ENCODE results near the gene TTYH3. TPM values are rescaled to one million over a fixed set of nuclear protein-coding genes. Genes with fewer than 3 reads are reported as not detected.

TTYH3 gene
- total and polyA plus RNA-seq, 2 of the 13 experiments (the other 11 are each of a cell fraction or from before 2014, with no cell fraction given), result 26.3 to 50.0 TPM

DNA sequence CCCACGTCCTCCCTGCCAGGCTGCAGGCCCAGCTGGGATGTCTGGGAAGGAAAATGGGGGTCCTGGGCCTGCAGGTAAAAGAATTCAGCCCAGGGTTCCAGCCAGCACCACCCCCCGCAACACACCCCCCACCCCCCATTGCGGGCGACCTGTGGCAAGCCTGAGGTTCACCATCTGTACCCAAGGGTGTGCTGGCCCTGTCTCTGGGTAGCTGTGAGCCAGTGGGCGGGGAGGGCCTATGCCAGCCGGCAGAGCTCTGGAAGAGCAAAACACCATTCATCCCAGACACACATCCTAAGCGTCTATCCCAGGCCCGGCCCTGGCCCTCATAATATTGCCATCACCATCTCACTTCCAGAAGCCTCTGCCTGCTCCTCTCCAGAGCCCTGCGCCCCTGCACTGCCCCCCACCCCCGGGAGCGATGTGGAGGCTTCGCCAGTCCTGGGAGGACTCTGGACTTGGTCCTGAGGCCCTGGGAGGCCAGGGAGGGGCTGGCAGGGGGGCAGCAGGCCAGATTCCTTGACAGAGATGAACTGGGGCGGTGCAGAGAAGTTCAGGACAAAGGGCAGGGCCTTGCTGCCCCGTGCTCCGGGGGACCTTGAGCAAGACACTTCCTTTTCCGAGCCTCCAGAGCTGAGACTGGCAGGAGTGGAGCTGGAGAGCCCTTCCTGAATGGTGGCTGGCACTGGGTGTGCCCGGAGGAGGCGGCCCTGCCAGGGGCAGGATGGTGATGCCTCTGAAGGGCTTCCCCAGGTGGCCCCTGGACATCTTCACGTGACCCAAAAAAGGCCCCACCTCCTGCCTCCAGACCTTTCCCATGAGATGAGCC is 8.7 kb upstream of the TTYH3 start (continued):
- TF ChIP-seq MAZ (IDR thresholded peaks at IDR 0.05; ENCODE audit: borderline replicate concordance, low read depth, low read length), result peak; percentile 73; the same call in 1 of the 2 replicates
- TF ChIP-seq MAZ (CRISPR knock-in tag; IDR thresholded peaks at IDR 0.05; ENCODE audit: low read depth), result peak; percentile 63
- TF ChIP-seq, protein P1, sequence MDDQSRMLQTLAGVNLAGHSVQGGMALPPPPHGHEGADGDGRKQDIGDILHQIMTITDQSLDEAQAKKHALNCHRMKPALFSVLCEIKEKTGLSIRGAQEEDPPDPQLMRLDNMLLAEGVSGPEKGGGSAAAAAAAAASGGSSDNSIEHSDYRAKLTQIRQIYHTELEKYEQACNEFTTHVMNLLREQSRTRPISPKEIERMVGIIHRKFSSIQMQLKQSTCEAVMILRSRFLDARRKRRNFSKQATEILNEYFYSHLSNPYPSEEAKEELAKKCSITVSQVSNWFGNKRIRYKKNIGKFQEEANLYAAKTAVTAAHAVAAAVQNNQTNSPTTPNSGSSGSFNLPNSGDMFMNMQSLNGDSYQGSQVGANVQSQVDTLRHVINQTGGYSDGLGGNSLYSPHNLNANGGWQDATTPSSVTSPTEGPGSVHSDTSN (CRISPR knock-in tag; IDR thresholded peaks at IDR 0.05; ENCODE audit: borderline replicate concordance), result no peak
- no peak; the same call in 1 of the 2 replicates for TF ChIP-seq ZNF660 (CRISPR knock-in tag; IDR thresholded peaks at IDR 0.05; ENCODE audit: borderline replicate concordance, low read depth)
- no peak for TF ChIP-seq FOXM1 (CRISPR knock-in tag; IDR thresholded peaks at IDR 0.05)
- TF ChIP-seq, protein P2, sequence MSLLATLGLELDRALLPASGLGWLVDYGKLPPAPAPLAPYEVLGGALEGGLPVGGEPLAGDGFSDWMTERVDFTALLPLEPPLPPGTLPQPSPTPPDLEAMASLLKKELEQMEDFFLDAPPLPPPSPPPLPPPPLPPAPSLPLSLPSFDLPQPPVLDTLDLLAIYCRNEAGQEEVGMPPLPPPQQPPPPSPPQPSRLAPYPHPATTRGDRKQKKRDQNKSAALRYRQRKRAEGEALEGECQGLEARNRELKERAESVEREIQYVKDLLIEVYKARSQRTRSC (CRISPR knock-in tag; IDR thresholded peaks at IDR 0.05; ENCODE audit: low read depth), result no peak
- 0 out of 2 replicates have a peak, but pooled peaks have one; percentile 36 for TF ChIP-seq SP2 (CRISPR knock-in tag; IDR thresholded peaks at IDR 0.05)
- TF ChIP-seq, protein P3, sequence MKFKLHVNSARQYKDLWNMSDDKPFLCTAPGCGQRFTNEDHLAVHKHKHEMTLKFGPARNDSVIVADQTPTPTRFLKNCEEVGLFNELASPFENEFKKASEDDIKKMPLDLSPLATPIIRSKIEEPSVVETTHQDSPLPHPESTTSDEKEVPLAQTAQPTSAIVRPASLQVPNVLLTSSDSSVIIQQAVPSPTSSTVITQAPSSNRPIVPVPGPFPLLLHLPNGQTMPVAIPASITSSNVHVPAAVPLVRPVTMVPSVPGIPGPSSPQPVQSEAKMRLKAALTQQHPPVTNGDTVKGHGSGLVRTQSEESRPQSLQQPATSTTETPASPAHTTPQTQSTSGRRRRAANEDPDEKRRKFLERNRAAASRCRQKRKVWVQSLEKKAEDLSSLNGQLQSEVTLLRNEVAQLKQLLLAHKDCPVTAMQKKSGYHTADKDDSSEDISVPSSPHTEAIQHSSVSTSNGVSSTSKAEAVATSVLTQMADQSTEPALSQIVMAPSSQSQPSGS (CRISPR knock-in tag; IDR thresholded peaks at IDR 0.05), result peak; percentile 63; the same call in 1 of the 2 replicates
- no peak for TF ChIP-seq ARNT2 (CRISPR knock-in tag; IDR thresholded peaks at IDR 0.05; ENCODE audit: low read depth)
- TF ChIP-seq EEA1 (CRISPR knock-in tag; IDR thresholded peaks at IDR 0.05; ENCODE audit: borderline replicate concordance), result 0 out of 2 replicates have a peak, but pooled peaks have one; percentile 26
- no peak for TF ChIP-seq FOXP1 (IDR thresholded peaks at IDR 0.05)
- peak; percentile 62; the same call in 1 of the 2 replicates for TF ChIP-seq FOXP1 (CRISPR knock-in tag; IDR thresholded peaks at IDR 0.05)
- TF ChIP-seq DNMT3B (CRISPR knock-in tag; conservative IDR thresholded peaks at IDR 0.05), result no peak
- peak; percentile 71; the same call in 1 of the 2 replicates for TF ChIP-seq ZBTB20 (CRISPR knock-in tag; IDR thresholded peaks at IDR 0.05; ENCODE audit: borderline replicate concordance, low read depth)
- no peak for TF ChIP-seq SSRP1 (CRISPR knock-in tag; IDR thresholded peaks at IDR 0.05)
- TF ChIP-seq CHCHD3 (CRISPR knock-in tag; IDR thresholded peaks at IDR 0.05), result no peak
- no peak for TF ChIP-seq NCOA1 (CRISPR knock-in tag; IDR thresholded peaks at IDR 0.05)
- TF ChIP-seq, protein P4, sequence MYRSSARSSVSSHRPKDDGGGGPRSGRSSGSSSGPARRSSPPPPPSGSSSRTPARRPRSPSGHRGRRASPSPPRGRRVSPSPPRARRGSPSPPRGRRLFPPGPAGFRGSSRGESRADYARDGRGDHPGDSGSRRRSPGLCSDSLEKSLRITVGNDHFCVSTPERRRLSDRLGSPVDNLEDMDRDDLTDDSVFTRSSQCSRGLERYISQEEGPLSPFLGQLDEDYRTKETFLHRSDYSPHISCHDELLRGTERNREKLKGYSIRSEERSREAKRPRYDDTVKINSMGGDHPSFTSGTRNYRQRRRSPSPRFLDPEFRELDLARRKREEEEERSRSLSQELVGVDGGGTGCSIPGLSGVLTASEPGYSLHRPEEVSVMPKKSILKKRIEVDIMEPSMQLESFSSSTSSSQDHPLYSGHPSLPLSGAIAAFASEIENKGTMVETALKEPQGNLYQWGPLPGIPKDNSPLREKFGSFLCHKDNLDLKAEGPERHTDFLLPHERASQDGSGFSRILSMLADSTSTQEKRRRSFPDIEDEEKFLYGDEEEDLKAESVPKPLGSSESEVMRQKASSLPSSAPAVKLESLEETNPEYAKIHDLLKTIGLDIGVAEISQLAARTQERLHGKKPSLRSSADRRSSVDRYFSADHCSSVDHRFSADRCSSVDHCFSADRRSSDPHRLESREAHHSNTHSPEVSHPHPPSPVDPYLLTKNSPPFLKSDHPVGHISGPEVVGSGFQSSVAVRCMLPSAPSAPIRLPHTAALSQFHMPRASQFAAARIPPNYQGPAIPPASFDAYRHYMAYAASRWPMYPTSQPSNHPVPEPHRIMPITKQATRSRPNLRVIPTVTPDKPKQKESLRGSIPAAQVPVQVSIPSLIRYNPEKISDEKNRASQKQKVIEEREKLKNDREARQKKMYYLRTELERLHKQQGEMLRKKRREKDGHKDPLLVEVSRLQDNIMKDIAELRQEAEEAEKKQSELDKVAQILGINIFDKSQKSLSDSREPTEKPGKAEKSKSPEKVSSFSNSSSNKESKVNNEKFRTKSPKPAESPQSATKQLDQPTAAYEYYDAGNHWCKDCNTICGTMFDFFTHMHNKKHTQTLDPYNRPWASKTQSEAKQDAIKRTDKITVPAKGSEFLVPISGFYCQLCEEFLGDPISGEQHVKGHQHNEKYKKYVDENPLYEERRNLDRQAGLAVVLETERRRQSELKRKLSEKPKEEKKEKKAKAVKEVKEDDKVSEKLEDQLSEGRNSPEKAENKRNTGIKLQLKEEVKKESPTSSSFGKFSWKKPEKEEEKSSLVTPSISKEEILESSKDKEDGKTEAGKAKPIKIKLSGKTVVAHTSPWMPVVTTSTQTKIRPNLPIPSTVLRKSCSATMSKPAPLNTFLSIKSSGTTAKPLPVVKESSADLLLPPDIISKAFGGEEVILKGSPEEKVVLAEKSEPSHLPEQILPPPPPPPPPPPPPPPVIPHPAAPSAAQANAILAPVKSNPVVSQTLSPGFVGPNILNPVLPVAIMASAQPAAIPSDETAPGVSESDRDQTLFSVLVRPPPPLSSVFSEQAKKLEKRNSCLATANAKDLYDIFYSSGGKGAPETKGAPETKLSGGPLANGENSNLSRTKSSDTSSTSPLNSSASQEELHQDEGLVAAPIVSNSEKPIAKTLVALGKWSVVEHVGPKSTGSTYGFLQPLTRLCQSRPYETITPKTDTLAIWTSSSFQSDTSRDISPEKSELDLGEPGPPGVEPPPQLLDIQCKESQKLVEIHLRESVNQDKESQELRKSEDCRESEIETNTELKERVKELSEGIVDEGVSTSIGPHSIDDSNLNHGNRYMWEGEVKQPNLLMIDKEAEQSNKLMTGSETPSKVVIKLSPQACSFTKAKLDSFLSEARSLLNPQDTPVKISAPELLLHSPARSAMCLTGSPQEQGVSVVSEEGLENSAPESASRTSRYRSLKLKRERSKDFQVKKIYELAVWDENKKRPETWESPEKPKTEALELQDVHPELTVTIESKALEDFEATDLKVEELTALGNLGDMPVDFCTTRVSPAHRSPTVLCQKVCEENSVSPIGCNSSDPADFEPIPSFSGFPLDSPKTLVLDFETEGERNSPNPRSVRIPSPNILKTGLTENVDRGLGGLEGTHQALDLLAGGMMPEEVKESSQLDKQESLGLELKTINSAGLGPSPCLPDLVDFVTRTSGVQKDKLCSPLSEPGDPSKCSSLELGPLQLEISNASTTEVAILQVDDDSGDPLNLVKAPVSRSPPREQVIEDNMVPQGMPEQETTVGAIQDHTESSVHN (CRISPR knock-in tag; IDR thresholded peaks at IDR 0.05), result no peak

All from HepG2 (cell line).